Activated B cell treated with CpG ODN at 0.5 μM for 24 hours (primary cell): ENCODE data around the gene PAX5. TPM values are rescaled to one million over a fixed set of nuclear protein-coding genes. Genes with fewer than 3 reads are reported as not detected.

Experiments used
- ATAC-seq: fragments of 200-7000 bp; cut with Tn5 transposase; one replicate; pipeline ENCODE4 v1.10.0; 2021; ENCODE audit warnings: low read depth, mild to moderate bottlenecking, moderate library complexity
- CTCF ChIA-PET: fragments of 350-600 bp; sonication (Branson Sonifier 250); formaldehyde crosslinking; loops from one replicate; lab custom pipeline; 2021; ENCODE audit warnings: antibody characterized with exemption; lab: Charles Lee
- POLR2A ChIA-PET: fragments of 350-600 bp; sonication (Branson Sonifier 250); formaldehyde crosslinking; loops from one replicate; lab custom pipeline; 2021; ENCODE audit warnings: antibody characterized with exemption; lab: Charles Lee
- DNase-seq: peaks from one replicate; pipeline ENCODE4 v3.0.0; 2022
- H3K27ac Mint-ChIP-seq: one replicate; pipeline ENCODE4 v1.8.0; 2020; ENCODE audit warnings: mixed read lengths
- H3K27me3 Mint-ChIP-seq: one replicate; pipeline ENCODE4 v1.8.0; 2021; ENCODE audit warnings: mixed read lengths
- H3K36me3 Mint-ChIP-seq: one replicate; pipeline ENCODE4 v1.8.0; 2021; ENCODE audit warnings: low read depth, mixed read lengths
- H3K4me1 Mint-ChIP-seq: one replicate; pipeline ENCODE4 v1.8.0; 2021; ENCODE audit warnings: mixed read lengths
- H3K4me3 Mint-ChIP-seq: one replicate; pipeline ENCODE4 v1.8.0; 2020; ENCODE audit warnings: mild to moderate bottlenecking, mixed read lengths
- H3K9me3 Mint-ChIP-seq: one replicate; pipeline ENCODE4 v1.8.0; 2020; ENCODE audit warnings: mixed read lengths
- intact Hi-C: fragments of 100-400 bp; cut with micrococcal nuclease; formaldehyde crosslinking; loops from one replicate; pipeline ENCODE4 v1.15.1; 2024
- total RNA-seq: library from RNA; stranded (reverse); gene quantifications from 2 replicates; pipeline ENCODE4 v1.2.3, GENCODE V29; 2022
- TF ChIP-seq, protein P1 (sequence below): fragments of 200-600 bp; IDR thresholded peaks from one replicate; pipeline ENCODE4 v1.8.0; 2022; ENCODE audit warnings: antibody characterized with exemption, mild to moderate bottlenecking

PAX5 gene
- total RNA-seq, 1 donor from 2014 or later = 619 TPM

DNA sequence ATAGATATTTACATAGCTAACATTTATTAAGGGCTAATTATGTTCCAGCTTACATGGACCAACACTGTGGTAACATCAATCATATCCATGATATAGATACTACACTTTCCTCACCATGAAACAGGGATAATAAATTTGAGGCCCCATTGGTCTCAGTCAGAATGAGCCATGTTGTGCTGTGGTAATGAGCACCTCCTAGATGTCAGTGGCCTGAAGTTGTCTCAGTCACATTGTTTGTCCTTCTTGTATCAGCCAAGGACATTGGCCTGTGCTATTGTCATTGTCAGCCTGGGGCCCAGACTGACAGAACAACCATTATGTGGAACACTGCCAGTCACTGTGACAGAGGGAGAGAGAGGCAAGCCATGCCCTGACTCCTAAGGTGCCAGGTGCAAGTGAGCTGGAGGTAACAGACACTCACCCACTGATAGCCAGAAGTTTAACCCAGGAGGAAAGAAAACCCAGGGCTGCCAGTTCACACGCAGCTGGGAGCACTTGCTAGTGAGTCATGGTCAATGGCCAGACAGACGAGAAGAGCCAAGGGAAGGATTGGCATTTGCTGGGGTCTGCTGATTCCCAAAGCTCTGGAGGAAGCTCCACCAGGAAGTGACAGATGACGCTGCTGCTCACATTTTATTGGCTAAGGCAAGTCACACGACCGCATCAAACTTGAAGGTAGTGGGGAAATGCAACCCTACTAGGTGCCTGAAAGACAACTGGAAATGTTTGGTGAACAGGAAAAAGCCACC is 237.2 kb downstream of the PAX5 start:
- ATAC-seq = no peak
- H3K27me3 Mint-ChIP-seq = peaks cover 8% of the 10 kb centered on the region
- intact Hi-C loops = no loop called here
- CTCF ChIA-PET = no interaction called here
- no peak overlapping the region for H3K27ac Mint-ChIP-seq
- POLR2A ChIA-PET = no interaction called here
- H3K4me1 Mint-ChIP-seq = no peaks in the 10 kb centered on the region
- no peak for DNase-seq
- TF ChIP-seq, protein P1, sequence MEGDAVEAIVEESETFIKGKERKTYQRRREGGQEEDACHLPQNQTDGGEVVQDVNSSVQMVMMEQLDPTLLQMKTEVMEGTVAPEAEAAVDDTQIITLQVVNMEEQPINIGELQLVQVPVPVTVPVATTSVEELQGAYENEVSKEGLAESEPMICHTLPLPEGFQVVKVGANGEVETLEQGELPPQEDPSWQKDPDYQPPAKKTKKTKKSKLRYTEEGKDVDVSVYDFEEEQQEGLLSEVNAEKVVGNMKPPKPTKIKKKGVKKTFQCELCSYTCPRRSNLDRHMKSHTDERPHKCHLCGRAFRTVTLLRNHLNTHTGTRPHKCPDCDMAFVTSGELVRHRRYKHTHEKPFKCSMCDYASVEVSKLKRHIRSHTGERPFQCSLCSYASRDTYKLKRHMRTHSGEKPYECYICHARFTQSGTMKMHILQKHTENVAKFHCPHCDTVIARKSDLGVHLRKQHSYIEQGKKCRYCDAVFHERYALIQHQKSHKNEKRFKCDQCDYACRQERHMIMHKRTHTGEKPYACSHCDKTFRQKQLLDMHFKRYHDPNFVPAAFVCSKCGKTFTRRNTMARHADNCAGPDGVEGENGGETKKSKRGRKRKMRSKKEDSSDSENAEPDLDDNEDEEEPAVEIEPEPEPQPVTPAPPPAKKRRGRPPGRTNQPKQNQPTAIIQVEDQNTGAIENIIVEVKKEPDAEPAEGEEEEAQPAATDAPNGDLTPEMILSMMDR = no peak
- peaks cover 5% of the 10 kb centered on the region for H3K9me3 Mint-ChIP-seq
- H3K4me3 Mint-ChIP-seq = no peak overlapping the region
- H3K36me3 Mint-ChIP-seq = peaks cover 4% of the 10 kb centered on the region

DNA sequence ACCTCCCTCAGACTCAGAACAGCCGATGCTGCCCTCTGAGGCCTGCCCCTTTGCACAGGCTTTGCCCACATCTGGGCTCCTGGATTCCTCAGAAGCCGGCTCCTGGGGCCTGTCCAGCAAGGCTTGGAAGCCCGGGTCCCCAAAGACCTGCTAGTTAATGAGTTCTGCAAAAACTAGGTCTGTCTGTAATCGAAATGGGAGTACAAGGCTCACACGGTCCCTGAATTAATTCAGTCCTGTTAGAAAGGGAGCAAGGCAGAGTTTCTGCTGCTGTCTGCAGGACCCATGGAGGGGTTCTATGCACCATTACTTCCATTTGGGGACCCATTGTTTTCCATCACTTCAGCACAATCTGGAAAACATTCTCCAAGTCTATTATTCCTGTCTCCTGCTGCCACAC is 239.6 kb downstream of the PAX5 start:
- Mint-ChIP-seq H3K4me3 (no peak overlapping the region), H3K27me3 (peaks cover 3% of the 10 kb centered on the region)
- POLR2A ChIA-PET = no interaction called here

DNA sequence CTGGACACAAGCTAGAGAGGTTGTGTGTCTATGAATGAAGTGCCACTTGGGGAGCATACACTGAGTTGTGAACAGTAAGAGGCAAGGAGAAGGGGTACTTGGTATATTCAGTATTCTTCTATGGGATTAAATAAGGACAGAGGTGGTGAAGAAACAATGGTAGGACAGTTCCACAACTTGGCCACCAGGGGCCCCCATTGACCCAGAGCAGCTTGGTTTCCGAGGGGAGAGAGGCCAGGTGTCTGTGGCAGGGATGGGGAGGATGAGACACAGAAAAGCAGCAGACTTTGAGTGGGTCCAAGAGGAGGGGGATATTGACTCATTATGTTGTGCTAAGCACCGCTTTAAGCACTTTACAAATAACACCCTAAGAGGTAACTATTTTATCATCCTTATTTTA is 240.8 kb downstream of the PAX5 start:
- intact Hi-C loops = no loop called here
- Mint-ChIP-seq H3K27me3 (peaks cover 3% of the 10 kb centered on the region), H3K27ac (no peak overlapping the region), H3K4me3 (no peak overlapping the region), H3K9me3 (peaks cover 5% of the 10 kb centered on the region), H3K4me1 (no peaks in the 10 kb centered on the region), H3K36me3 (peaks cover 4% of the 10 kb centered on the region)
- ATAC-seq (no peak), DNase-seq (no peak)
- TF ChIP-seq, protein P1 = no peak
- ChIA-PET CTCF (no interaction called here), POLR2A (no interaction called here)

More for the DNA sequence above, 239.6 kb downstream of the PAX5 start:
- no peak overlapping the region for H3K27ac Mint-ChIP-seq
- intact Hi-C loops = no loop called here
- ATAC-seq (no peak), DNase-seq (no peak)
- peaks cover 5% of the 10 kb centered on the region for H3K9me3 Mint-ChIP-seq
- H3K36me3 Mint-ChIP-seq = peaks cover 4% of the 10 kb centered on the region
- TF ChIP-seq, protein P1 = no peak
- CTCF ChIA-PET = interaction anchor here (1.3 kb wide), 1 partner anchor 10 kb away, joined by 3 read pairs; no protein-coding TSS in a partner anchor
- no peaks in the 10 kb centered on the region for H3K4me1 Mint-ChIP-seq

DNA sequence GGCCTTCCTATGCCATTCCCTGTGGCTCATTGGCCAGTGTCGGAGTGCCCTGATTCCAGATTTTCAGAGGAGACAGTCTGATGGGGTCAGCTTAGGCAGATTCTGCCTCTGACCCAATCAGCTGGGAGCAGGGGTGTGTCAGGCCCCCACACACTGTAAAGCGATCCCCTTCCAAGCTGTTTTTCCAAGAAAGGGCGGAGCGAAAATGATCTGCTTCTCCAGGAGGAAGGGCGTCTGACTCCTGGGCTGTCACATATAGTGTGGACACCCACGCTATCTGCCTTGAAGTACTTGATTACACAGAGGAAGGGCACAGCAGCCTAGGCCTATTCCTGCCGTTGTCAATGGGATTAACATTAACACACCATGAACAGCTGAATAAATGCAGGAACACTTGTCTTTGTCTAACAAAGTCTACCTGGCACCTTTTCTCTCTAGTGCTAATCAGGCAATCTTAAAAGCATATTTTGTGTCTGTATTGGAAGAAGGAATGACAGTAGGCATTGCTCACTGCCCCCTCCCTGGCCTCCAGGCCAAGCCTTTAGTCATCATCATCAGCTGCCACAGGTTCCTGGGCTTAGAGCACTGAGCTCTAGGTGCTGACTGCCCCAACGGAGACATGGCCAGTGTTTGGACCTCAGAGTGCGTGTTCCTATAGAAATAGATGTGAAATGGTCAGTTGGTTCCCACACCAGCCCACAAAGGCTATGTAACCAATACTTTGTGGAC is 242.7 kb downstream of the PAX5 start:
- H3K4me1 Mint-ChIP-seq = no peaks in the 10 kb centered on the region
- no peaks in the 10 kb centered on the region for H3K27me3 Mint-ChIP-seq
- ChIA-PET POLR2A (no interaction called here), CTCF (no interaction called here)
- intact Hi-C loops = no loop called here
- ATAC-seq (no peak), DNase-seq (no peak)
- no peak overlapping the region for H3K27ac Mint-ChIP-seq
- H3K4me3 Mint-ChIP-seq = no peak overlapping the region
- H3K9me3 Mint-ChIP-seq = peaks cover 5% of the 10 kb centered on the region
- H3K36me3 Mint-ChIP-seq = peaks cover 4% of the 10 kb centered on the region
- TF ChIP-seq, protein P1 = no peak

DNA sequence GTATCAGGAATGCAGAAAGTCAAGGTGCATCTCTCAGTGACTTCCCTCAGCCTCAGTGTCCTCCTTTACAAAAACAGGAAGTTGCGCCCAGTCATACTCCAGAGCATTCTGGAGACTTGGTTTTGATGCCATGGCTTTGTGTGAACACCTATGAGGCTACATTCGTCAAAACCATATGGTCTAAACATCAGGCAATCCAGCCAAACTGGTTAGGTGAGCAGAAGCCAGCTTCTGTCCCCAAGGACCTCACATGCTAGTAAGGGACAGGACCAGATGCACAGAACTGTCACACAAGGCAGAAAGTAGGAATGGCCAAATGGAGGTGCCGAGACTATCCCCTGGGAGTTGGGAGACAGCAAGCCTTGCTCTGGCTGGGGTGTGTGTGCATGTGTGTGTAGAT is 244.2 kb downstream of the PAX5 start:
- DNase-seq = no peak
- Mint-ChIP-seq H3K4me1 (no peaks in the 10 kb centered on the region), H3K9me3 (peaks cover 5% of the 10 kb centered on the region), H3K27me3 (peaks cover 5% of the 10 kb centered on the region), H3K27ac (no peak overlapping the region), H3K4me3 (no peak overlapping the region), H3K36me3 (peaks cover 4% of the 10 kb centered on the region)
- ChIA-PET CTCF (no interaction called here), POLR2A (no interaction called here)
- TF ChIP-seq, protein P1 = no peak
- no peak for ATAC-seq
- intact Hi-C loops = no loop called here
